Stimulated activated CD4-positive, alpha-beta T cell treated with anti-CD3 and anti-CD28 coated beads, Interleukin-2, amount 100 ng/mL, for 24 hours (primary cell): ENCODE results near the gene ZNF35.

Experiments used
- DNase-seq, 2 donors: peaks; one replicate each; pipeline ENCODE4 v3.0.0-alpha.2; 2020

Gene ZNF35

GRCh38 chr3:44685128-44685800 lies 36.7 kb downstream of the ZNF35 start:
- DNase-seq, result peak; percentile 35 to 70

- no peak for DNase-seq
Observed at GRCh38 chr3:44687898-44688297, 39.4 kb downstream of the ZNF35 start.
